OCI-LY7 (cell line): Measurements from ENCODE around the gene SP7. TPM values are rescaled to one million over a fixed set of nuclear protein-coding genes. Genes with fewer than 3 reads are reported as not detected.

Experiments
- BruUV-seq: library from RNA; stranded (reverse); fragments of 400-500 nt; replicated peaks from 2 replicates; lab custom pipeline; 2021; lab: Mats Ljungman, UMichigan
- CTCF ChIA-PET: fragments of 300-600 bp; sonication (Branson Sonifier 250); formaldehyde crosslinking; loops from one replicate; lab custom pipeline; 2022; ENCODE audit warnings: antibody characterized with exemption; ENCODE audit not compliant: unreplicated experiment; lab: Charles Lee
- POLR2A ChIA-PET: fragments of 300-600 bp; sonication (Branson Sonifier 250); formaldehyde crosslinking; loops from one replicate; lab custom pipeline; 2022; ENCODE audit warnings: antibody characterized with exemption; lab: Charles Lee
- DNase-seq: peaks from one replicate; pipeline ENCODE4 v3.0.0-alpha.2; 2015; ENCODE audit warnings: low spot score
- H2AFZ ChIP-seq: fragments of 200-600 bp; sonication (generic), shearing (Covaris generic); 2 replicates; pipeline ENCODE4 v1.6.1; 2014; ENCODE audit warnings: mild to moderate bottlenecking, antibody characterized with exemption, low read length, moderate library complexity
- H3K27ac ChIP-seq: fragments of 200-600 bp; sonication (generic); 2 replicates; pipeline ENCODE4 v1.5.1; 2014; ENCODE audit warnings: mixed run types, low read depth, mild to moderate bottlenecking, moderate library complexity, low read length, inconsistent platforms; ENCODE audit not compliant: poor library complexity, severe bottlenecking
- H3K36me3 ChIP-seq: fragments of 200-600 bp; sonication (generic); 2 replicates; pipeline ENCODE4 v1.6.1; 2014; ENCODE audit warnings: mild to moderate bottlenecking, antibody characterized with exemption, low read length, moderate library complexity, mixed read lengths; ENCODE audit not compliant: insufficient read depth
- H3K4me1 ChIP-seq: fragments of 200-600 bp; sonication (generic); 2 replicates; pipeline ENCODE4 v1.5.1; 2014; ENCODE audit warnings: mild to moderate bottlenecking, low read length; ENCODE audit not compliant: insufficient read depth, poor library complexity, severe bottlenecking
- H3K4me2 ChIP-seq: fragments of 200-600 bp; sonication (generic); 2 replicates; pipeline ENCODE4 v1.6.1; 2014; ENCODE audit warnings: mild to moderate bottlenecking, low read length
- H3K4me3 ChIP-seq: fragments of 200-600 bp; sonication (generic); 2 replicates; pipeline ENCODE4 v1.5.1; 2014; ENCODE audit warnings: mild to moderate bottlenecking, low read depth, low read length; ENCODE audit not compliant: poor library complexity, severe bottlenecking
- H3K79me2 ChIP-seq: fragments of 200-600 bp; sonication (generic); 2 replicates; pipeline ENCODE4 v1.6.1; 2016; ENCODE audit warnings: low read depth, mild to moderate bottlenecking, low read length, moderate library complexity, mixed read lengths; ENCODE audit not compliant: insufficient read depth
- H3K9me2 ChIP-seq: fragments of 200-600 bp; sonication (generic); 2 replicates; pipeline ENCODE4 v1.6.1; 2016; ENCODE audit warnings: mild to moderate bottlenecking, low read length, mixed read lengths; ENCODE audit not compliant: insufficient read depth
- H3K9me3 ChIP-seq: fragments of 200-600 bp; sonication (generic); 2 replicates; pipeline ENCODE4 v1.6.1; 2014; ENCODE audit warnings: mild to moderate bottlenecking, mixed run types, low read length, mixed read lengths
- H4K20me1 ChIP-seq: fragments of 200-600 bp; sonication (generic); 2 replicates; pipeline ENCODE4 v1.6.1; 2014; ENCODE audit warnings: mild to moderate bottlenecking, antibody characterized with exemption, low read length, moderate library complexity, mixed read lengths; ENCODE audit not compliant: insufficient read depth
- CTCF ChIP-seq: fragments of 200-600 bp; sonication (generic); conservative IDR thresholded peaks from 2 replicates; pipeline ENCODE4 v1.5.1; 2014; ENCODE audit warnings: mild to moderate bottlenecking, antibody characterized with exemption, low read length, moderate library complexity, mixed read lengths
- EZH2phosphoT487 ChIP-seq: fragments of 200-600 bp; sonication (generic); IDR thresholded peaks from 2 replicates; pipeline ENCODE4 v1.6.1; 2018; ENCODE audit warnings: low read depth, borderline replicate concordance, mild to moderate bottlenecking, mixed run types, antibody characterized with exemption, low read length, moderate library complexity, mixed read lengths
- intact Hi-C: fragments of 100-400 bp; cut with micrococcal nuclease; formaldehyde crosslinking; loops from one replicate; pipeline ENCODE4 v1.10.0; 2022; ENCODE audit not compliant: unreplicated experiment
- total RNA-seq, 2 experiments: library from RNA; depleted of rRNA in 1 of 2; stranded (reverse); fragments of >200 nt in 1 of 2; shearing (Covaris generic) in 1 of 2; gene quantifications; 2 replicates each; pipeline ENCODE4 v1.2.3, GENCODE V29; 2014 to 2022

SP7 gene
- total RNA-seq, 2 experiments from 2014 or later, result 0.16 to 0.27 TPM

GRCh38 chr12:53344824-53345485 is 8.8 kb upstream of the SP7 start:
- Histone ChIP-seq H3K9me2 (no peaks in the 10 kb centered on the region), H3K79me2 (no peaks in the 10 kb centered on the region), H3K36me3 (no peaks in the 10 kb centered on the region), H2AFZ (peak overlapping the region; percentile 74), H4K20me1 (no peaks in the 10 kb centered on the region), H3K9me3 (no peaks in the 10 kb centered on the region), H3K4me3 (peak overlapping the region; percentile 65), H3K4me2 (peak overlapping the region; percentile 80), H3K27ac (no peak overlapping the region), H3K4me1 (peaks cover 21% of the 10 kb centered on the region)
- ChIA-PET CTCF (interaction anchor here (0.5 to 2.3 kb wide), 27 partner anchors 9 to 1640 kb away, joined by 3 to 43 read pairs (median 4); partner anchors contain the start of genes AAAS, MYG1, SP7 and TARBP2), POLR2A (interaction anchor here (0.5 to 4.1 kb wide), 16 partner anchors 14 to 185 kb away, joined by 3 to 30 read pairs (median 3); partner anchors contain the start of genes AAAS, ESPL1, SP1 and TARBP2)
- intact Hi-C loops, result loop anchor here (1.0 kb wide), 2 partner anchors 21 to 186 kb away; no protein-coding TSS in a partner anchor
- DNase-seq, result peak; percentile 80
- TF ChIP-seq EZH2phosphoT487, result no peak
- TF ChIP-seq CTCF, result peak; percentile 91
- no TSS peak for BruUV-seq

GRCh38 chr12:53344487-53344823 is 8.3 kb upstream of the SP7 start:
- Histone ChIP-seq H3K36me3 (no peaks in the 10 kb centered on the region), H3K27ac (no peak overlapping the region), H3K4me2 (peak overlapping the region; percentile 80), H3K9me2 (no peaks in the 10 kb centered on the region), H3K4me1 (peaks cover 21% of the 10 kb centered on the region), H2AFZ (peak overlapping the region; percentile 56; the same call in 1 of the 2 replicates), H3K4me3 (peak overlapping the region; percentile 65), H3K79me2 (no peaks in the 10 kb centered on the region), H3K9me3 (no peaks in the 10 kb centered on the region), H4K20me1 (no peaks in the 10 kb centered on the region)
- TF ChIP-seq CTCF (no peak), EZH2phosphoT487 (no peak)
- CTCF ChIA-PET, result interaction anchor here (0.6 to 2.3 kb wide), 10 partner anchors 12 to 1283 kb away, joined by 3 to 43 read pairs (median 4); partner anchors contain the start of genes AAAS and TARBP2
- POLR2A ChIA-PET, result interaction anchor here (0.7 to 4.1 kb wide), 8 partner anchors 20 to 185 kb away, joined by 3 to 30 read pairs (median 3); partner anchors contain the start of genes AAAS, ESPL1 and TARBP2
- intact Hi-C loops, result no loop called here
- no peak for DNase-seq
- BruUV-seq, result no TSS peak
